ENCODE data around the gene ETHE1.
"Not testable (repeated sequence)": the region's sequence is repeated elsewhere in the genome, so short reads cannot be mapped to it uniquely, and the experiment has no call there.

ETHE1 gene

GRCh38 chr19:43525836-43526771, 897 bp downstream of the ETHE1 start:
- in situ Hi-C loops (cut with HindIII; ENCODE audit: low sequenced_read_pairs): loop anchor here (25.0 kb wide), 1 partner anchor 89 kb away; no protein-coding TSS in a partner anchor

GRCh38 chr19:43524922-43525835, 1.8 kb downstream of the ETHE1 start:
- in situ Hi-C loops (cut with HindIII; ENCODE audit: low sequenced_read_pairs): loop anchor here (25.0 kb wide), 1 partner anchor 88 kb away; no protein-coding TSS in a partner anchor

DNA sequence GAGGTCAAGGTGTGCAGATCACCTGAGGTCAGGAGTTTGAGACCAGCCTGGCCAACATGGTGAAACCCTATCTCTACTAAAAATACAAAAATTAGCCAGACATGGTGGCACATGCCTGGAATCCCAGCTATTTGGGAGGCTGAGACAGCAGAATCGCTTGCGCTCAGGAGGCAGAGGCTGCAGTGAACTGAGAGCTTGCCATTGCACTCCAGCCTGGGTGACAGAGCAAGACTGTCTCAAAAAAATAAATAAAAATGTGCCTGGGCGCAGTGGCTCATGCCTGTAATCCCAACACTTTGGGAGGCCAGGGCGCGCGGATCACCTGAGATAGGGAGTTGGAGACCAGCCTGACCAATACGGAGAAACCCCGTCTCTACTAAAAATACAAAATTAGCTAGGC, 3.3 kb downstream of the ETHE1 start:
- in situ Hi-C loops (cut with HindIII; ENCODE audit: low sequenced_read_pairs): not testable (repeated sequence)

- in situ Hi-C loops (cut with HindIII; ENCODE audit: low sequenced_read_pairs): no loop called here
These were observed 4.1 kb downstream of the ETHE1 start for GRCh38 chr19:43522929-43523328.

GRCh38 chr19:43519436-43520088, 7.4 kb downstream of the ETHE1 start:
- in situ Hi-C loops (cut with HindIII; ENCODE audit: low sequenced_read_pairs): no loop called here

DNA sequence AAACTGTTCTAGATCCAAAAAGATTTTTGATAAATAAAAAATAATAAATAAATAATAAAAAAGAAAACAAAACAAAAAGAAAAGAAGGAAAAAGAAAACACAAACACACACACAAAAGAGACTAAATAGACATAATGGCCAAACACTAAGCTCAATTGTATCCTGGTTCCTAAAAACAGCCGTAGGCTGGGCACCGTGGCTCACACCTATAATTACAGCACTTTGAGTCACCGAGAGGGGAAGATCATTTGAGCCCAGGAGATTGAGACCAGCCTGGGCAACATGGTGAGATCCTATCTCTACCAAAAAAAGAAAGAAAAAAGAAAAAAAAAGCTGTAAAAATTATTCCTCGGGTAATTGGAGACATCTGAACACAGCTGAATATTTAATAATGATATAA, 8.9 kb downstream of the ETHE1 start:
- in situ Hi-C loops (cut with HindIII; ENCODE audit: low sequenced_read_pairs): no loop called here

- in situ Hi-C loops (cut with HindIII; ENCODE audit: low sequenced_read_pairs): not testable (repeated sequence)
These were observed 14.6 kb downstream of the ETHE1 start for GRCh38 chr19:43512399-43512798.

DNA sequence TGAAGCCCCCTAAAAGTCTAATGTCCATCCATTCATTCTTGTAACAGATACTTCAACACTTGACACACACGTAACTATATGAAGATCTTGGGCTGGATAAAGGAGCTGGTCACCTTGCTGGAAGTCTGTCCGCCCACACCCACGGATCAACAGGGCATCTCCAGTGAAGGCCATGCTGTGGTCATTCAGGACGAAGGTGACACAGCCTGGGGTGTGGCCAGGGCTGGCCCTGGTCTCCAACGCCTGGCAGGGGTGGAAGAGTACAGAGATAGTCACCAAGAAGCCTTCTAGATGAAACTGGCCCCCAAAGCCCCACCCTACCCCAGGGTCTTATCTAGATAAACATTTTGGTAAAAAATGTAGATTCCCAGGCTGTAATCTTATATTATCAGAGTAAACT, 15.7 kb downstream of the ETHE1 start:
- in situ Hi-C loops (cut with HindIII; ENCODE audit: low sequenced_read_pairs): no loop called here

GRCh38 chr19:43510713-43511112, 16.3 kb downstream of the ETHE1 start:
- in situ Hi-C loops (cut with HindIII; ENCODE audit: low sequenced_read_pairs): no loop called here

DNA sequence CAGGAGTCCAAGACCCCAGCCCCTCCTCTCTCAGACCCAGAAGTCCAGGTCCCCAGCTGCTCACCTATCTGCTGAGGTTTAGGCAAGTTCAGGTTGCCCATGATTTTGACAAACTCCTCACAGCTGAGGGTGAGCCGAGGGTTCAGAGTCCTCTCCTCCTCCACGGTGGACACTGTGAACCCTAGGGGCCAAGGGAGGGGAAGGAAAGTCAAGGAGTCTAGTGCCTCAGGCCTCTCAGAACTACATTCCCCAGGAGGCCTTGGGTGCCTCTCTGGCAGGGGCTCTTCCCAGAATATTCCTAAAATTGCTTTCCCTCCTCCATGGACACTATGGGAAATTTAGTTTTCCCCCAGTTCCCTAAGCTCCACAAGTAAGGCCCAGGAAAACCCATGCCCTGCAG, 19.1 kb downstream of the ETHE1 start:
- in situ Hi-C loops (cut with HindIII; ENCODE audit: low sequenced_read_pairs): no loop called here

DNA sequence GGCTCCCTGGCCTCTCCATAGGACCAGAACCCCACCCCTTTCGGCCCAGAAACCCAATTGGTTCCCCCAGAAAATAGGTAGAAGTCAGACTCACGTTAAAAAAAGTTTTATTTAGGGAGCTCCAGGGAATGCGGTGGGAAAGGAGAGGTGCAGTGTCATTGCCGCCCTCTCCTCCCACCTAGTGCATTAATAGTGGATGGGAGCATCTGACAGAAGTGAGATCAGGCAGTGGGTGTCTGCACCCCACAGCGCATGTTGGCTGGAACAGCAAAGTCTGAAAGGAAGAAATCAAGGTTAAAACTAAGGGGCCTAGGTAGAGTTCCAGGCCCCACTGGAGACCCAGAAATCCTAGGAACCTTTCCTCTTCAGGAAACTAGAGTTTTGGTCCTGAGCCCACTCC, 20.4 kb downstream of the ETHE1 start:
- in situ Hi-C loops (cut with HindIII; ENCODE audit: low sequenced_read_pairs): no loop called here

- in situ Hi-C loops (cut with HindIII; ENCODE audit: low sequenced_read_pairs): no loop called here
These were observed 21.1 kb downstream of the ETHE1 start for GRCh38 chr19:43505941-43506340.

- in situ Hi-C loops (cut with HindIII; ENCODE audit: low sequenced_read_pairs): no loop called here
These were observed 21.9 kb downstream of the ETHE1 start for GRCh38 chr19:43505186-43505456.

GRCh38 chr19:43504426-43505185, 22.4 kb downstream of the ETHE1 start, which contains the start of gene PHLDB3:
Gene PHLDB3, minus strand, starts transcription at chr19:43504746. Its CDS starts 628 bp downstream, at chr19:43504118.
- in situ Hi-C loops (cut with HindIII; ENCODE audit: low sequenced_read_pairs): no loop called here

- in situ Hi-C loops (cut with HindIII; ENCODE audit: low sequenced_read_pairs): no loop called here
These were observed 23.2 kb downstream of the ETHE1 start for GRCh38 chr19:43503501-43504425.

GRCh38 chr19:43502419-43502976, 24.5 kb downstream of the ETHE1 start:
- in situ Hi-C loops (cut with HindIII; ENCODE audit: low sequenced_read_pairs): no loop called here

- in situ Hi-C loops (cut with HindIII; ENCODE audit: low sequenced_read_pairs): no loop called here
These were observed 25.2 kb downstream of the ETHE1 start for GRCh38 chr19:43501661-43502418.

- in situ Hi-C loops (cut with HindIII; ENCODE audit: low sequenced_read_pairs): no loop called here
These were observed 28.0 kb downstream of the ETHE1 start for GRCh38 chr19:43499042-43499441.

All from DLD1 (cell line).